Measurements from ENCODE around the gene PEX26. TPM values are rescaled to one million over a fixed set of nuclear protein-coding genes. Genes with fewer than 3 reads are reported as not detected.

Gene PEX26
- total and polyA plus RNA-seq, 4 donors: 16.9 to 36.9 (median 19.5) TPM

DNA sequence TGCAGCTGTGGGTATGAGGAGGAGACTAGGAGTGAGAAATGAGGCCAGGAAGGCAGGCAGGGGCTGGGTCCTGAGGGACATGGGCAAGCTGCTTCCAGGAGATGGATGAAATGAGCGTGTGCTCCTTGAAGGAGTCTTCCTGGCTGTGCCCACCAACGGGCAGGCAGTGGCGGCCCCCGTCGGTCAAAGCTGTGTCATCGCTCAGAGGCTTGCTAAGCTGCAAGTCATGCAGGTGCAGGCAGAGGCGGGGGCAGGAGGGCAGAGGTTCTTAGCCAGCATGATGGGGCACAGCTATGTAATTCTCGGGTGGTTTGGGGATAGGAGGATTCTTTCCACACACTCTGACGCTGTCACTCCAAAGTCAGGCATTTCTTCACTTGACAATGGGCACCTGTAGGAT, 12.5 kb upstream of the PEX26 start:
- Histone ChIP-seq H3K4me1 (ENCODE audit: control insufficient read depth in 5 of 5, insufficient read depth in 5 of 5, low read length in 5 of 5) (peaks cover 0 to 8% (median 4%) of the 10 kb centered on the region in 5 donors), H3K27me3 (ENCODE audit: control insufficient read depth in 3 of 3, insufficient read depth in 3 of 3, low read length in 2 of 3) (peaks cover 0 to 5% (median 0%) of the 10 kb centered on the region in 3 donors), H3K27ac (ENCODE audit: low read depth in 1 of 2, low read length in 1 of 2) (no peak overlapping the region), H3K36me3 (ENCODE audit: control insufficient read depth in 4 of 4, insufficient read depth in 4 of 4, low read length in 4 of 4) (no peaks in the 10 kb centered on the region), H3K9me3 (ENCODE audit: control insufficient read depth in 4 of 4, insufficient read depth in 3 of 4, low read length in 3 of 4) (peaks cover 0 to 4% (median 0%) of the 10 kb centered on the region in 4 donors), H3K4me3 (no peak overlapping the region), H3K9ac (ENCODE audit: insufficient read depth in 1 of 2, low read length in 2 of 2) (no peak overlapping the region)
- 49 to 73% methylated on average over 9 of the region's 9 CpGs for WGBS, 2 donors
- ATAC-seq (ENCODE audit: insufficient read depth, low FRiP score) (no peak), DNase-seq (no peak)
- TF ChIP-seq, protein P1, sequence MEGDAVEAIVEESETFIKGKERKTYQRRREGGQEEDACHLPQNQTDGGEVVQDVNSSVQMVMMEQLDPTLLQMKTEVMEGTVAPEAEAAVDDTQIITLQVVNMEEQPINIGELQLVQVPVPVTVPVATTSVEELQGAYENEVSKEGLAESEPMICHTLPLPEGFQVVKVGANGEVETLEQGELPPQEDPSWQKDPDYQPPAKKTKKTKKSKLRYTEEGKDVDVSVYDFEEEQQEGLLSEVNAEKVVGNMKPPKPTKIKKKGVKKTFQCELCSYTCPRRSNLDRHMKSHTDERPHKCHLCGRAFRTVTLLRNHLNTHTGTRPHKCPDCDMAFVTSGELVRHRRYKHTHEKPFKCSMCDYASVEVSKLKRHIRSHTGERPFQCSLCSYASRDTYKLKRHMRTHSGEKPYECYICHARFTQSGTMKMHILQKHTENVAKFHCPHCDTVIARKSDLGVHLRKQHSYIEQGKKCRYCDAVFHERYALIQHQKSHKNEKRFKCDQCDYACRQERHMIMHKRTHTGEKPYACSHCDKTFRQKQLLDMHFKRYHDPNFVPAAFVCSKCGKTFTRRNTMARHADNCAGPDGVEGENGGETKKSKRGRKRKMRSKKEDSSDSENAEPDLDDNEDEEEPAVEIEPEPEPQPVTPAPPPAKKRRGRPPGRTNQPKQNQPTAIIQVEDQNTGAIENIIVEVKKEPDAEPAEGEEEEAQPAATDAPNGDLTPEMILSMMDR (IDR thresholded peaks at IDR 0.05; ENCODE audit: control extremely low read depth, extremely low read depth): no peak

DNA sequence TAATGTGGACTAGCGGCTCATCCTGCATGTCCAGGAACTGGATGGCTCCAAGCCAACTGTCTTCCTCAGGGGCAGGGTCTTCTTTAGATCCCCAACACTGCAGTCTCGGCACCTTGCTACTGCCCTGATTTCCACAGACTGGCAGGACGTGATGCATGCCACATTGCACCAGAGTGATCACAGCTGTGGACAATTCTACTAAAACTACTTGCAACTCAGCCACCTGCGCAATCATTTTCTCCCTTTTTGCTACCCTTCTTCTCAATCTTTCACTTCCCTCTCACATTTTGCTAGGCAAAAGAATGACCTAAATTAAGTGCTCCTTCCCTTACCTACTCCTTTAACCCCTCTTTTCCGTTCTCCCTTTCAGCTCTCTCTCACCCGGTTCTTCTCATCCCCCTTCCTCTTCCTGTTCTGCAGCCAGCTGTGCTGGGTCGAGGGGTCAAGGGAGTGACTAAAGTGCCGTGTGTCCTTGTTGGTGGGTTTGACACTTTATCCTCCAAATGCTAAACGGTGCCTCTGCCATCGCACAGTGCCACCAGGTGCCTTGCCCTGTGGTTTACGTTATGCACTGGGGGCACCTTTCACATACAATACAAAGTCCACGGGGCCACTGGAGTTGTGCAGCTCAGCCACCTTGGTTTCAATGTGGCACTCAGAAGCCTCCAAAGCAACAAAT, 11.5 kb upstream of the PEX26 start:
- H3K9ac ChIP-seq (ENCODE audit: insufficient read depth in 1 of 2, low read length in 2 of 2): no peak overlapping the region
- no peaks in the 10 kb centered on the region for H3K36me3 ChIP-seq (ENCODE audit: control insufficient read depth in 4 of 4, insufficient read depth in 4 of 4, low read length in 4 of 4)
- H3K27me3 ChIP-seq (ENCODE audit: control insufficient read depth in 3 of 3, insufficient read depth in 3 of 3, low read length in 2 of 3): peaks cover 0 to 5% (median 0%) of the 10 kb centered on the region in 3 donors
- ATAC-seq (ENCODE audit: insufficient read depth, low FRiP score) (no peak), DNase-seq (no peak)
- peaks cover 0 to under 1% (median 0%) of the 10 kb centered on the region in 5 donors for H3K4me1 ChIP-seq (ENCODE audit: control insufficient read depth in 5 of 5, insufficient read depth in 5 of 5, low read length in 5 of 5)
- no peak overlapping the region for H3K4me3 ChIP-seq
- TF ChIP-seq, protein P1 (IDR thresholded peaks at IDR 0.05; ENCODE audit: control extremely low read depth, extremely low read depth): no peak
- WGBS, 2 donors: 45 to 52% methylated on average over 12 of the region's 12 CpGs
- peaks cover 0 to 4% (median 0%) of the 10 kb centered on the region in 4 donors for H3K9me3 ChIP-seq (ENCODE audit: control insufficient read depth in 4 of 4, insufficient read depth in 3 of 4, low read length in 3 of 4)
- no peak overlapping the region for H3K27ac ChIP-seq (ENCODE audit: low read depth in 1 of 2, low read length in 1 of 2)

DNA sequence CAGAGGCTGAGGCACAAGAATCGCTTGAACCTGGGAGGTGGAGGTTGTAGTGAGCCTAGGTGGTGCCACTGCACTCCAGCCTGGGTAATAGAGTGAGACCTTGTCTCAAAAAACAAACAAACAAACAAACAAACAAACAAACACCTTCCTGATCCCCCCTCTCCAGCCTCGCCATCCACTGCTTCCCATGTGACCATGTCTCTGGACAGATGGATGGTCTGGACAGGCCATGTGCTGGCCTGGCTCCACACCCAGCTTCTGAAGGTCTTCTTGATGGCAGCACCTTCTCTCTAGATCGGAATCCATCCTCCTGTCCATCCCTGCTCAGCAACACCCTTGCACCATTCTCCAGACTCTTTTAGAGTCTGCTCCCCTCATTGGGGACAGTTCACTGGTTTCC, 10.7 kb upstream of the PEX26 start:
- no peak overlapping the region for H3K4me3 ChIP-seq
- ATAC-seq (ENCODE audit: insufficient read depth, low FRiP score): no peak
- no peaks in the 10 kb centered on the region for H3K4me1 ChIP-seq (ENCODE audit: control insufficient read depth in 5 of 5, insufficient read depth in 5 of 5, low read length in 5 of 5)
- 90 to 92% methylated on average over 3 of the region's 3 CpGs for WGBS, 2 donors
- TF ChIP-seq, protein P1 (IDR thresholded peaks at IDR 0.05; ENCODE audit: control extremely low read depth, extremely low read depth): no peak
- H3K9me3 ChIP-seq (ENCODE audit: control insufficient read depth in 4 of 4, insufficient read depth in 3 of 4, low read length in 3 of 4): peaks cover 0 to 4% (median 0%) of the 10 kb centered on the region in 4 donors
- H3K27me3 ChIP-seq (ENCODE audit: control insufficient read depth in 3 of 3, insufficient read depth in 3 of 3, low read length in 2 of 3): peaks cover 0 to 5% (median 0%) of the 10 kb centered on the region in 3 donors
- no peak overlapping the region for H3K27ac ChIP-seq (ENCODE audit: low read depth in 1 of 2, low read length in 1 of 2)
- DNase-seq: no peak
- H3K9ac ChIP-seq (ENCODE audit: insufficient read depth in 1 of 2, low read length in 2 of 2): no peak overlapping the region
- no peaks in the 10 kb centered on the region for H3K36me3 ChIP-seq (ENCODE audit: control insufficient read depth in 4 of 4, insufficient read depth in 4 of 4, low read length in 4 of 4)
